Lower lobe of right lung (tissue), 2 donors: ENCODE data around the gene SPAST. TPM values are rescaled to one million over a fixed set of nuclear protein-coding genes. Genes with fewer than 3 reads are reported as not detected.
"Not testable (repeated sequence)": the region's sequence is repeated elsewhere in the genome, so short reads cannot be mapped to it uniquely, and the experiment has no call there.

Experiments used
- ATAC-seq, 2 donors: fragments of 200-7000 bp; cut with Tn5 transposase; one replicate each; pipeline ENCODE4 v1.9.1; 2020 to 2022; ENCODE audit warnings: mild to moderate bottlenecking in 2 of 2, moderate library complexity in 2 of 2
- DNase-seq: peaks from one replicate; pipeline ENCODE4 v3.0.0-alpha.2; 2020
- H3K27ac ChIP-seq: fragments of 200-600 bp; one replicate; pipeline ENCODE4 v1.8.0; 2022
- H3K27me3 ChIP-seq: fragments of 200-600 bp; one replicate; pipeline ENCODE4 v1.8.0; 2022; ENCODE audit warnings: low read depth
- H3K36me3 ChIP-seq: fragments of 200-600 bp; one replicate; pipeline ENCODE4 v1.8.0; 2022; ENCODE audit warnings: mild to moderate bottlenecking
- H3K4me1 ChIP-seq: fragments of 200-600 bp; one replicate; pipeline ENCODE4 v1.8.0; 2022
- H3K4me3 ChIP-seq: fragments of 200-600 bp; one replicate; pipeline ENCODE4 v1.8.0; 2022; ENCODE audit warnings: mild to moderate bottlenecking
- H3K9me3 ChIP-seq: fragments of 200-600 bp; one replicate; pipeline ENCODE4 v1.8.0; 2022
- intact Hi-C: fragments of 100-400 bp; cut with DNase I; formaldehyde crosslinking; loops from one replicate; pipeline ENCODE4 v1.11.0; 2022
- total RNA-seq: library from RNA; stranded (reverse); fragmentation: NEBNext Ultra II Directional; extraction: Animal tissue kit (Norgen Biotek cat#: 25700); gene quantifications from one replicate; pipeline ENCODE4 v1.2.1, GENCODE V29; 2021
- TF ChIP-seq, protein P1 (sequence below): fragments of 200-600 bp; IDR thresholded peaks from one replicate; pipeline ENCODE4 v1.8.0; 2022; ENCODE audit warnings: antibody characterized with exemption, mild to moderate bottlenecking
- donor health status: DM: no; HTN: yes; CAD: no; lungs with severe emphysema.

The SPAST gene
- total RNA-seq, 1 donor from 2014 or later, result 18.7 TPM

DNA sequence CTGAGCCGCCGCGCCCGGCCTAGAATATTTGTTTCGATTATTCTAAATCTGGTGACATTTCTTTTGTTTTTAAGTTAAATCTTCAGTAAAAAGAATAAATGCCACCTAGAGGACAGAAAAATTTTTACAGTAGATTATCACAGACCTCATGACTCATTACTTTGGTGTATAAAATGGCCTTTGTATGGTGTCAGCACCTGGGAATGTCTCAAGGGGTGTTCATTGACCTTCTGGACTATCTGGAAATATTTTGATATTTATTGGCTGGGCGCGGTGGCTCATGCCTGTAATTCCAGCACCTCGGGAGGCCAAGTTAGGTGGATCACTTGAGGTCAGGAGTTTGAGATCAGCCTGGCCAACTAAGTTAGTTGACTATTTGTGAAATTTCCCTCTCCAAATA is 72.1 kb downstream of the SPAST start:
- H3K36me3 ChIP-seq, result peaks cover 48% of the 10 kb centered on the region
- no peaks in the 10 kb centered on the region for H3K27me3 ChIP-seq
- no peaks in the 10 kb centered on the region for H3K4me1 ChIP-seq
- H3K4me3 ChIP-seq, result no peak overlapping the region
- H3K27ac ChIP-seq, result peak overlapping the region; percentile 15
- TF ChIP-seq, protein P1, sequence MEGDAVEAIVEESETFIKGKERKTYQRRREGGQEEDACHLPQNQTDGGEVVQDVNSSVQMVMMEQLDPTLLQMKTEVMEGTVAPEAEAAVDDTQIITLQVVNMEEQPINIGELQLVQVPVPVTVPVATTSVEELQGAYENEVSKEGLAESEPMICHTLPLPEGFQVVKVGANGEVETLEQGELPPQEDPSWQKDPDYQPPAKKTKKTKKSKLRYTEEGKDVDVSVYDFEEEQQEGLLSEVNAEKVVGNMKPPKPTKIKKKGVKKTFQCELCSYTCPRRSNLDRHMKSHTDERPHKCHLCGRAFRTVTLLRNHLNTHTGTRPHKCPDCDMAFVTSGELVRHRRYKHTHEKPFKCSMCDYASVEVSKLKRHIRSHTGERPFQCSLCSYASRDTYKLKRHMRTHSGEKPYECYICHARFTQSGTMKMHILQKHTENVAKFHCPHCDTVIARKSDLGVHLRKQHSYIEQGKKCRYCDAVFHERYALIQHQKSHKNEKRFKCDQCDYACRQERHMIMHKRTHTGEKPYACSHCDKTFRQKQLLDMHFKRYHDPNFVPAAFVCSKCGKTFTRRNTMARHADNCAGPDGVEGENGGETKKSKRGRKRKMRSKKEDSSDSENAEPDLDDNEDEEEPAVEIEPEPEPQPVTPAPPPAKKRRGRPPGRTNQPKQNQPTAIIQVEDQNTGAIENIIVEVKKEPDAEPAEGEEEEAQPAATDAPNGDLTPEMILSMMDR, result peak; percentile 22
- ATAC-seq (peak; percentile 82 to 96), DNase-seq (no peak)
- intact Hi-C loops, result no loop called here
- no peaks in the 10 kb centered on the region for H3K9me3 ChIP-seq

DNA sequence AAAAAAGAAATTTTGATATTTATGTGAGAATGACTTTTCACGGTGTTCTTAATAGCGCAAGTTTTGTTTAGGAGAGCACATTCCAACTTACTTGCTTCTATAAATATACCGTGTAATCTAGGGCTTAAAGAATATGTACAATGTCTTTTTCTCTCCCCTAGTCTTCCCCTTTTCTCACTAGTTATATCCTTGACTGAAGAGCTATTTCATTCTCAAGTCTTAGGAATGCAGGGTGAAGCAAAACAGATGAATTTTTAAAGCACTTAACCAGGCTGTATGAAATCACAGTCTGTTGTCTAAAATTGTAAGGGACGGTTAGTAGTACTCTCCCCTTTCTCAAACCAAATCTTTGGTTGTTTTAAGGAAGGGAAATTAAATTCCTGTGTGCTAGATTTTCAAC is 72.7 kb downstream of the SPAST start:
- peak overlapping the region; percentile 15 for H3K27ac ChIP-seq
- intact Hi-C loops, result no loop called here
- H3K9me3 ChIP-seq, result no peaks in the 10 kb centered on the region
- no peak overlapping the region for H3K4me3 ChIP-seq
- no peaks in the 10 kb centered on the region for H3K27me3 ChIP-seq
- H3K36me3 ChIP-seq, result peaks cover 47% of the 10 kb centered on the region
- ATAC-seq (peak in 1 of 2 donors; percentile 63), DNase-seq (no peak)
- TF ChIP-seq, protein P1, result no peak
- H3K4me1 ChIP-seq, result no peaks in the 10 kb centered on the region

DNA sequence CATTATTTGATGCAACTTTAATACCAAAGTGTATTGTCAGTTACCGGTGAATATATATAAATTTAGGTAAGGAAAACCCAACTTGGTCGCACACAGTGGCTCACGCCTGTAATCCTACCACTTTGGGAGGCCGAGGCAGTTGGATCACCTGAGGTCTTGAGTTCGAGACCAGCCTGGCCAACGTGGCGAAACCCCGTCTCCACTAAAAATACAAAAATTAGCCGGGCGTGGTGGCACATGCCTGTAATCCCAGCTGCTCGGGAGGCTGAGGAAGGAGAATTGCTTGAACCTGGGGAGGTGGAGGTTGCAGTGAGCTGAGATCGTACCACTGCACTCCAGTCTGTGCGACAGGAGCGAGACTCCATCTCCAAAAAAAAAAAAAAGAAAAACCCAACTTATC is 88.2 kb downstream of the SPAST start:
- H3K27ac ChIP-seq, ATAC-seq, intact Hi-C loops, H3K9me3 ChIP-seq, DNase-seq, H3K4me3 ChIP-seq, H3K27me3 ChIP-seq, H3K4me1 ChIP-seq: not testable (repeated sequence)
- peaks cover 45% of the 10 kb centered on the region for H3K36me3 ChIP-seq

DNA sequence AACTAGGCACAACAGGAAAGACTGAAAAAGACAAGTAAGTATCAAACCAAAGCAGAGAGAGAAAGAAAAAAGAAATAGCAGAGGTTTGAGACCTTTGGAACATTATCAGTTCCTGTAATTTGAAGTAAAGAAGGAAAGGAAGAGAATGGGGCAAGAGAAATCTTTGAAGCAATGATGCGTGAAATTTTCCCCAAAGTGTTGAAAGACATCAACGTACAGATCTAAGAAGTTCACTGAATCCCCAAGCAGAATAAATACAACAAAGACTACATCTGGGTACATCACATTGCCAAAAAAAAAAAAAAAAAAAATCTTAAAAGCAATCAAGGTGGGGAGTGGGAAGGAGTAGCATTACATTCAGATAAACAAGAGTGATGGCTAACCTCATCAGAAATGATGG is 96.3 kb downstream of the SPAST start:
- peaks cover 10% of the 10 kb centered on the region for H3K36me3 ChIP-seq
- TF ChIP-seq, protein P1, result no peak
- no peaks in the 10 kb centered on the region for H3K27me3 ChIP-seq
- no peak for DNase-seq
- intact Hi-C loops, result no loop called here
- H3K27ac ChIP-seq, result no peak overlapping the region
- no peak for ATAC-seq
- no peak overlapping the region for H3K4me3 ChIP-seq
- H3K9me3 ChIP-seq, result no peaks in the 10 kb centered on the region
- H3K4me1 ChIP-seq, result peaks cover 2% of the 10 kb centered on the region

DNA sequence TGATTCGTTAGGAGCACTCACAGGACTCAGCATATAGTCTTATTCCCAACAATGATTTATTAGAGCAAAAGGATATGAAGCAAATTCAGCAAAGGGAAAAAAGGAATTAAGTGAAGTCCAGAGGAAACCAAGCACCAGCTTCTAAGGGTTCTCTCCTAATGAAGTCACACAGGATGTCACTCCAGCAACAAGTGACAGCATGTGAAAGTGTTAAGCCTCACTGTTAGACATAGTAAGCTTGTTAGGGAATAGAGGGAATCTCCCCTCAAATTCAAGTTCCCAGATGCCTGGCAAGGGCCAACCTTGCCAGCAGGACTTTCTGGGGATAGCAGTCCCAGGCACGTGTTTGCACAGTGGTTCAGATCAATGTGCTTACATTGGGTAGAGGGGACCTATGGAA is 97.9 kb downstream of the SPAST start:
- no peak overlapping the region for H3K4me3 ChIP-seq
- ATAC-seq, result no peak
- H3K36me3 ChIP-seq, result no peaks in the 10 kb centered on the region
- no peaks in the 10 kb centered on the region for H3K9me3 ChIP-seq
- no peak for DNase-seq
- intact Hi-C loops, result no loop called here
- H3K27me3 ChIP-seq, result no peaks in the 10 kb centered on the region
- TF ChIP-seq, protein P1, result no peak
- peaks cover 6% of the 10 kb centered on the region for H3K4me1 ChIP-seq
- no peak overlapping the region for H3K27ac ChIP-seq

DNA sequence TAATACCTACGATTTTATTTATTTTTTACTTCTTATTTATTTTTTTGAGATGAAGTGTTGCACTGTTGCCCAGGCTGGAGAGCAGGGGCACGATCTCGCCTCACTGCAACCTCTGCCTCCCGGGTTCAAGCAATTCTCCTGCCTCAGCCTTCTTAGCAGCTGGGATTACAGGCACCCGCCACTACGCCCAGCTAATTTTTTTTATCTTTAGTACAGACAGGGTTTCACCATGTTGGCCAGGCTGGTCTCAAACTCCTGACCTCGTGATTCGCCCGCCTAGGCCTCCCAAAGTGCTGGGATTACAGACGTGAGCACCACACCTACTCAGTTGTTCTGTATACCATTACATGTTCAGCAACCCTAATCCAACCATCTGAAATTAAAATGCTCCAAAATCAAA is 100.9 kb downstream of the SPAST start:
- H3K4me3 ChIP-seq, ATAC-seq, H3K36me3 ChIP-seq, H3K27me3 ChIP-seq, intact Hi-C loops, H3K27ac ChIP-seq, H3K9me3 ChIP-seq, DNase-seq: not testable (repeated sequence)
- peaks cover 14% of the 10 kb centered on the region for H3K4me1 ChIP-seq

DNA sequence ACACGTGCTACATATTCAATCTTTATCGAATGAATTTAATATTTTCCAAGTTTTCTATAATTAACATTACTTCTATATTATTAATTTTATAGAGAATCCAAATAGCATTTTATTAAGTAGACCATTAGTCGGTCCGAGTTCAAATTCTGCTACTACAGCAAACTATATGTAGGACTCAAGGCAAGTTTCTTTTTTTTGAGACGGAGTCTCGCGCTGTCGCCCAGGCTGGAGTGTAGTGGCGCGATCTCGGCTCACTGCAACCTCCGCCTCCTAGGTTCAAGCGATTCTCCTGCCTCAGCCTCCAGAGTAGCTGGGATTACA is 101.6 kb downstream of the SPAST start:
- H3K36me3 ChIP-seq, DNase-seq, intact Hi-C loops, H3K27me3 ChIP-seq, H3K9me3 ChIP-seq: not testable (repeated sequence)
- peak overlapping the region; percentile 92 for H3K27ac ChIP-seq
- H3K4me1 ChIP-seq, result peaks cover 14% of the 10 kb centered on the region
- ATAC-seq, result peak; percentile 14 to 35
- H3K4me3 ChIP-seq, result peak overlapping the region; percentile 90
